ENCODE data around the gene ERC1. TPM values are rescaled to one million over a fixed set of nuclear protein-coding genes. Genes with fewer than 3 reads are reported as not detected.
A peak's percentile ranks its signal among the peaks of the same experiment; 100 is the strongest.

The ERC1 gene
- total and polyA plus RNA-seq, 2 donors (not counting 3 experiments of a cell fraction or from before 2014, with no cell fraction given): 11.7 to 66.1 TPM

GRCh38 chr12:981961-982360 is 9.1 kb upstream of the ERC1 start:
- Histone ChIP-seq H3K9ac (replicated peaks; ENCODE audit: extremely low read depth, insufficient read depth, low read length) (no peak overlapping the region), H3K79me2 (ENCODE audit: control insufficient read depth, insufficient read depth, low read length) (no peaks in the 10 kb centered on the region), H3K27ac (ENCODE audit: insufficient read depth, low read depth, low read length) (no peak overlapping the region), H3K4me1 (ENCODE audit: control insufficient read depth, extremely low read depth, insufficient read depth, low read length) (peaks cover 7% of the 10 kb centered on the region), H4K20me1 (replicated peaks; ENCODE audit: control insufficient read depth, extremely low read depth, insufficient read depth, low read length) (no peaks in the 10 kb centered on the region), H3K9me3 (replicated peaks; ENCODE audit: control insufficient read depth, insufficient read depth, low read length) (no peaks in the 10 kb centered on the region), H3K9me1 (replicated peaks; ENCODE audit: control insufficient read depth, extremely low read depth, insufficient read depth, low read length) (no peaks in the 10 kb centered on the region), H3K36me3 (ENCODE audit: control insufficient read depth in 2 of 2, extremely low read depth in 1 of 2, insufficient read depth in 2 of 2, low read length in 2 of 2) (no peaks in the 10 kb centered on the region), H3K27me3 (ENCODE audit: control insufficient read depth in 2 of 2, insufficient read depth in 2 of 2, low read length in 2 of 2) (no peaks in the 10 kb centered on the region), H2AFZ (ENCODE audit: low read depth, low read length) (no peak overlapping the region), H3K4me3 (replicated peaks in 1 of 3; ENCODE audit: insufficient read depth in 1 of 3, low read depth in 1 of 3, low read length in 3 of 3) (no peak overlapping the region), H3K4me2 (ENCODE audit: insufficient read depth, low read length) (no peak overlapping the region)
- DNase-seq (ENCODE audit: low read depth, low spot score) (no peak), FAIRE-seq (no peak)
- intact Hi-C loops (cut with micrococcal nuclease): no loop called here
- ChIA-PET CTCF (interaction anchor here (0.9 to 1.9 kb wide), 6 partner anchors 9 to 111 kb away, joined by 3 to 10 read pairs (median 4); partner anchors contain the start of genes ERC1 and RAD52), POLR2A (interaction anchor here (0.6 to 1.0 kb wide), 2 partner anchors 8 kb away, joined by 3 read pairs; no protein-coding TSS in a partner anchor)
- no peak for TF ChIP-seq POLR2AphosphoS5 (IDR thresholded peaks at IDR 0.05; ENCODE audit: insufficient read depth, low read depth, low read length)
- no TSS peak for BruUV-seq (replicated peaks)
- dilution Hi-C loops (cut with MboI; ENCODE audit: extremely low pct_ligation_motif_present, low sequenced_read_pairs): no loop called here

- Histone ChIP-seq H3K27ac (ENCODE audit: insufficient read depth, low read depth, low read length) (no peak overlapping the region), H2AFZ (ENCODE audit: low read depth, low read length) (peak overlapping the region; percentile 37), H3K4me1 (ENCODE audit: control insufficient read depth, extremely low read depth, insufficient read depth, low read length) (peaks cover 21% of the 10 kb centered on the region), H3K9me3 (replicated peaks; ENCODE audit: control insufficient read depth, insufficient read depth, low read length) (no peaks in the 10 kb centered on the region), H3K4me3 (replicated peaks in 1 of 3; ENCODE audit: insufficient read depth in 1 of 3, low read depth in 1 of 3, low read length in 3 of 3) (no peak overlapping the region), H3K79me2 (ENCODE audit: control insufficient read depth, insufficient read depth, low read length) (peaks cover 11% of the 10 kb centered on the region), H3K27me3 (ENCODE audit: control insufficient read depth in 2 of 2, insufficient read depth in 2 of 2, low read length in 2 of 2) (no peaks in the 10 kb centered on the region), H3K36me3 (ENCODE audit: control insufficient read depth in 2 of 2, extremely low read depth in 1 of 2, insufficient read depth in 2 of 2, low read length in 2 of 2) (no peaks in the 10 kb centered on the region), H3K4me2 (ENCODE audit: insufficient read depth, low read length) (peak overlapping the region; percentile 89), H3K9ac (replicated peaks; ENCODE audit: extremely low read depth, insufficient read depth, low read length) (no peak overlapping the region), H4K20me1 (replicated peaks; ENCODE audit: control insufficient read depth, extremely low read depth, insufficient read depth, low read length) (no peaks in the 10 kb centered on the region), H3K9me1 (replicated peaks; ENCODE audit: control insufficient read depth, extremely low read depth, insufficient read depth, low read length) (no peaks in the 10 kb centered on the region)
- CTCF ChIA-PET: interaction anchor here (1.5 to 3.4 kb wide), 2 partner anchors 104 to 238 kb away, joined by 3 to 13 read pairs; no protein-coding TSS in a partner anchor
- dilution Hi-C loops (cut with MboI; ENCODE audit: extremely low pct_ligation_motif_present, low sequenced_read_pairs): no loop called here
- TF ChIP-seq CTCF (IDR thresholded peaks at IDR 0.05; ENCODE audit: extremely low read depth in 1 of 2, insufficient read depth in 1 of 2, low read depth in 1 of 2, low read length in 2 of 2) (no peak), EZH2 (IDR thresholded peaks at IDR 0.05; ENCODE audit: borderline replicate concordance, low read depth, low read length, severe bottlenecking) (no peak), MAX (IDR thresholded peaks at IDR 0.05; ENCODE audit: insufficient read depth, insufficient read length) (no peak), POLR2A (IDR thresholded peaks at IDR 0.05; ENCODE audit: low read depth, low read length) (no peak), JUN (IDR thresholded peaks at IDR 0.05; ENCODE audit: borderline replicate concordance, insufficient read depth, insufficient read length, low read depth) (no peak), GATA2 (IDR thresholded peaks at IDR 0.05; ENCODE audit: insufficient read depth, insufficient read length, low read depth, low read length) (no peak), MYC (IDR thresholded peaks at IDR 0.05; ENCODE audit: low read depth, low read length) (no peak), FOS (IDR thresholded peaks at IDR 0.05; ENCODE audit: borderline replicate concordance, insufficient read depth, low read length) (no peak), POLR2AphosphoS5 (IDR thresholded peaks at IDR 0.05; ENCODE audit: insufficient read depth, low read depth, low read length) (no peak)
- POLR2A ChIA-PET: no interaction called here
- BruUV-seq (replicated peaks): no TSS peak
- no peak for DNase-seq (ENCODE audit: low read depth, low spot score)
- no peak for FAIRE-seq
- intact Hi-C loops (cut with micrococcal nuclease): no loop called here
These were observed 2.4 kb upstream of the ERC1 start for GRCh38 chr12:988646-989045.
